ENCODE measurements around the gene CAPN15.
"Not testable (repeated sequence)": the region's sequence is repeated elsewhere in the genome, so short reads cannot be mapped to it uniquely, and the experiment has no call there.

The CAPN15 gene

GRCh38 chr16:505479-506245 is 21.9 kb upstream of the CAPN15 start:
- DNase-seq = peak in 34 of 56 donors; percentile 17 to 84 (median 48)

GRCh38 chr16:506246-506546 is 21.3 kb upstream of the CAPN15 start:
- no peak for DNase-seq

GRCh38 chr16:507527-507926 is 20.0 kb upstream of the CAPN15 start:
- DNase-seq = not testable (repeated sequence)

GRCh38 chr16:507996-508395 is 19.5 kb upstream of the CAPN15 start:
- DNase-seq = no peak

GRCh38 chr16:508884-509736 is 18.4 kb upstream of the CAPN15 start:
- DNase-seq = peak in 7 of 56 donors; percentile 7 to 31 (median 20)

- no peak for DNase-seq
Measured at GRCh38 chr16:510066-510825, 17.3 kb upstream of the CAPN15 start.

GRCh38 chr16:512802-513201 is 14.7 kb upstream of the CAPN15 start:
- no peak for DNase-seq

GRCh38 chr16:513950-514349 is 13.6 kb upstream of the CAPN15 start:
- no peak for DNase-seq

GRCh38 chr16:515175-515938 is 12.2 kb upstream of the CAPN15 start:
- DNase-seq = no peak

GRCh38 chr16:515939-516226 is 11.6 kb upstream of the CAPN15 start:
- DNase-seq = no peak

GRCh38 chr16:516301-516700 is 11.2 kb upstream of the CAPN15 start:
- DNase-seq = no peak

- DNase-seq = peak in 17 of 56 donors; percentile 4 to 61 (median 27)
Measured at GRCh38 chr16:518858-519257, 8.7 kb upstream of the CAPN15 start.

GRCh38 chr16:519425-519824 is 8.1 kb upstream of the CAPN15 start:
- DNase-seq = no peak

- no peak for DNase-seq
Measured at GRCh38 chr16:519841-520687, 7.4 kb upstream of the CAPN15 start.

GRCh38 chr16:520847-521246 is 6.7 kb upstream of the CAPN15 start:
- DNase-seq = no peak

- no peak for DNase-seq
Measured at GRCh38 chr16:521381-522210, 5.9 kb upstream of the CAPN15 start.

- DNase-seq = no peak
Measured at GRCh38 chr16:522320-523096, 5.0 kb upstream of the CAPN15 start.

GRCh38 chr16:523097-523741 is 4.3 kb upstream of the CAPN15 start:
- DNase-seq = no peak

All from nucleus accumbens (tissue), 56 donors.